NCI-H460 (cell line): ENCODE results near the gene SCRN1. TPM values are rescaled to one million over a fixed set of nuclear protein-coding genes. Genes with fewer than 3 reads are reported as not detected.

ENCODE experiments used
- DNase-seq: peaks from one replicate; pipeline ENCODE4 v3.0.0-alpha.2; 2016; ENCODE audit warnings: low read depth; ENCODE audit errors: extremely low read depth
- small RNA-seq, 2 experiments: library from RNA; depleted of rRNA; stranded (forward); fragments of <200 nt; gene quantifications; one replicate each; pipeline ENCODE3, GENCODE V24; 2014
- total RNA-seq: library from RNA; depleted of rRNA; stranded (reverse); fragments of >200 nt; shearing (Covaris generic); gene quantifications from 2 replicates; pipeline ENCODE4 v1.2.3, GENCODE V29; 2014; rRNA removed

Gene SCRN1
- total RNA-seq, 1 experiment from 2014 or later: 2.1 TPM

DNA sequence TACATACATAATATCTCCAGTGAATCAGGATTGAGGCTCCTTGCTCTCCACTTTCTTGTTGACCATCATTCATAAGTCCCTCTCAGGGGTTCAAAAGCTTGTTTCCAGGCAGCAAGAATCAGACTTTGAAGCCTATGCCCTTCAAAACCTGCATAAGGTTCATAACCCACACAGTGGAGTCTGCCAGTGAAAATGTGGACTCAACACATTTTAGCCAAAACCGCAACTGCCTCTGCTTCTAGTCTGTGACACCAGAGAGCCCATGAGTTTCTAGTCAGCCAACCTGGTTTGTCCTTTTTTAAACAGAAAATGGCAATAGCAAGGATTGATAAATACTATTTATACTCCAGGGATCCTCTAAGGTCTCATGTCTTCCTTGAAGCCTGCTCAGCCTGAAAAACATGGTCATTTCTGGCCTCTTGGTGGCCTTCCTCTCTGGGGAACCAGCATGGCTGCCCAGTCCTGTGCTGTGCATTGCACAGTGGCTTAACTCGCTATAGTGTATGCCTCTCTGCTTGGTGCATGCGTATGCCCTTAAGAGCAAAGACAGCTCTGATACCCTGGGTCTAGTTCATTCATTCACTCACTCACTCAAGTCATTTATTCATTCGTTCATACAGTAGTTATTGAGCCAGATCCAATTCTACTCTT, 115.8 kb downstream of the SCRN1 start:
- DNase-seq: no peak

DNA sequence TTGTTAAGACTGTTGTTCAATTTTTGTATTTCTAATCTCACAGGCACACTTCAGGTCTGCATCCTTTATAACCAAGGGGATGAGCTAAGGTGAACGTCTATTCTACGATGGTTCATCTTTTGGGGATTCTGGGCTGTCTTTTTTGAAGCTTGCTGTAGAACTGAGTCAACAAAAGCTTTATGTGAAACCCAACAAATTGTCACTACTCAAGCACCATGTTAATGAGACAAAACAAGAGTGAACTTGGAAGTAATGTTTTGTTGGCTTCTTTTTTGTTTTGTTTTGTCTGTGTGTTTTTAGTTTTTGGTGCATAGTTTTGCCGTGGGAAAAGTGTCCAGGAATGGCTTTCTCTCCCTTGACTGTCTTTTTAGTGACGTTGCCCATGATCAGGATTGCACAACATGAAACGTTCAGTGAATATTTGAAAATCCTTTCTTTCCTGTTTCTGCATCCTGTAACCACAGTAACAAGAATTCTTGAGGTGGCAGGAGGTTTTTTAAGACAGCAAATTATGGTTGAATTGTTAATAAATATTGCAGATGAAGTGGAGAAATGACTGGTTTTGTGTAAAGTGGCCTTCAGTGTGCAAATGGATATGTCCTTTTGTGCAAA, 117.7 kb downstream of the SCRN1 start:
- DNase-seq: no peak

Small RNAs within 50 kb of the gene (small RNA-seq; reads per million reads assigned to genes)
- gene RF01210: 0.02 to 0.06 reads per million in 2 experiments

Other genes with a start within 250 kb of the SCRN1 start
- gene WIPF3, start 183.3 kb downstream of the SCRN1 start, total RNA-seq: 0.07 TPM in 1 of 2 replicates, not detected in the other
- gene FKBP14, start 36.9 kb upstream of the SCRN1 start, total RNA-seq: 36.3 and 40.8 TPM in 2 replicates
- 15.5 and 18.3 TPM in 2 replicates for gene PLEKHA8, start 38.6 kb upstream of the SCRN1 start, total RNA-seq
- gene MTURN, start 145.2 kb upstream of the SCRN1 start, total RNA-seq: 2.5 TPM in 2 replicates